ENCODE measurements around the gene SARM1.

- TF ChIP-seq CTCF (IDR thresholded peaks at IDR 0.05) (no peak), POLR2A (IDR thresholded peaks at IDR 0.05) (no peak)
Measured at GRCh38 chr17:28341516-28341915, 30.0 kb upstream of the SARM1 start.
